ENCODE results near the gene MYO5B. TPM values are rescaled to one million over a fixed set of nuclear protein-coding genes. Genes with fewer than 3 reads are reported as not detected.

MYO5B gene
- total and polyA plus RNA-seq, 10 of the 15 experiments (the other 5 are each of a cell fraction or from before 2014, with no cell fraction given) = 2.5 to 4.5 (median 3.3) TPM

DNA sequence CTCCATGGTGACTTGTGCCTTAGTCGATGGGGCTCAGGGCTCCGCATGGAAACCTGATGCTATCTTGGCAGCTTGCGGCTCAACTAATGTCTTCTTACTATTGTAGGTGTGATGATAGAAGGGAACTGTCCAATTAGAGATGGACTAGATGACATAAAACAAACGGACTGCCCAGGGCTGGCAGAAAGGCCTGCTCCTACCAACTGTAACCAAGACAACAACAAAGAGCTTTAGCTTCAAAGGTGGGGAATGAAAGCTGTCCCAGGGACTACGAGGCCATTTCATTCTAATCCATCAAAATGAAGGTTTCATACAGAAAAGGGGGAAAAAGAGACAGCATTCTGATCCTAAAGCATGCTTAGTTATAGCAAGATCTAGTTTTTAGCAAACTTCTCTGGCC lies 194.7 kb downstream of the MYO5B start:
- ATAC-seq (no peak), DNase-seq (ENCODE audit: low read depth, low spot score) (no peak), FAIRE-seq (no peak)
- Histone ChIP-seq H3K36me3 (ENCODE audit: control insufficient read depth in 2 of 2, insufficient read depth in 2 of 2, low read length in 1 of 2) (no peaks in the 10 kb centered on the region), H3K4me3 (no peak overlapping the region), H3K4me1 (ENCODE audit: control insufficient read depth, insufficient read depth, low read length) (no peaks in the 10 kb centered on the region), H3K79me2 (ENCODE audit: control insufficient read depth, insufficient read depth, low read length) (no peaks in the 10 kb centered on the region), H3K9ac (ENCODE audit: control insufficient read depth, insufficient read depth, low read length) (no peak overlapping the region), H2AFZ (ENCODE audit: control insufficient read depth, low read depth, low read length) (no peak overlapping the region), H3K9me3 (replicated peaks; ENCODE audit: control insufficient read depth, insufficient read depth, low read length) (no peaks in the 10 kb centered on the region), H3K27ac (ENCODE audit: control insufficient read depth, insufficient read depth) (no peak overlapping the region), H3K27me3 (replicated peaks in 1 of 2; ENCODE audit: control insufficient read depth in 2 of 2, insufficient read depth in 2 of 2, low read length in 1 of 2) (no peaks in the 10 kb centered on the region; a peak in 1 of 4 replicates), H4K20me1 (ENCODE audit: control insufficient read depth, insufficient read depth) (no peaks in the 10 kb centered on the region), H3K4me2 (ENCODE audit: control insufficient read depth, insufficient read depth) (no peak overlapping the region)
- ChIA-PET SMC1A (ENCODE audit: uncharacterized antibody, unreplicated experiment) (interaction anchor here (0.9 to 1.1 kb wide), 2 partner anchors 32 to 357 kb away, joined by 3 read pairs; no protein-coding TSS in a partner anchor), RAD21 (ENCODE audit: unreplicated experiment) (no interaction called here), CTCF (no interaction called here), POLR2A (no interaction called here)
- intact Hi-C loops (cut with micrococcal nuclease; ENCODE audit: unreplicated experiment) = no loop called here
- WGBS (ENCODE audit: insufficient coverage, insufficient replicate concordance, low lambda C conversion rate, missing lambda C conversion rate) = 33% methylated on average over 5 of the region's 5 CpGs
- BruUV-seq (replicated peaks) = no TSS peak
- in situ Hi-C loops (cut with MboI) = loop anchor here (10.0 kb wide), 1 partner anchor 435 kb away; no protein-coding TSS in a partner anchor
- TF ChIP-seq STAT1 (conservative IDR thresholded peaks at IDR 0.05) = no peak
- TF ChIP-seq CBX5 (IDR thresholded peaks at IDR 0.05; ENCODE audit: low read depth) = no peak
- no peak for TF ChIP-seq CHD1 (IDR thresholded peaks at IDR 0.05; ENCODE audit: low read depth, low read length)
- TF ChIP-seq, protein P1, sequence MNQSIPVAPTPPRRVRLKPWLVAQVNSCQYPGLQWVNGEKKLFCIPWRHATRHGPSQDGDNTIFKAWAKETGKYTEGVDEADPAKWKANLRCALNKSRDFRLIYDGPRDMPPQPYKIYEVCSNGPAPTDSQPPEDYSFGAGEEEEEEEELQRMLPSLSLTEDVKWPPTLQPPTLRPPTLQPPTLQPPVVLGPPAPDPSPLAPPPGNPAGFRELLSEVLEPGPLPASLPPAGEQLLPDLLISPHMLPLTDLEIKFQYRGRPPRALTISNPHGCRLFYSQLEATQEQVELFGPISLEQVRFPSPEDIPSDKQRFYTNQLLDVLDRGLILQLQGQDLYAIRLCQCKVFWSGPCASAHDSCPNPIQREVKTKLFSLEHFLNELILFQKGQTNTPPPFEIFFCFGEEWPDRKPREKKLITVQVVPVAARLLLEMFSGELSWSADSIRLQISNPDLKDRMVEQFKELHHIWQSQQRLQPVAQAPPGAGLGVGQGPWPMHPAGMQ (IDR thresholded peaks at IDR 0.05; ENCODE audit: borderline replicate concordance) = no peak
- no peak for TF ChIP-seq BCLAF1 (IDR thresholded peaks at IDR 0.05)
- TF ChIP-seq POLR2A (IDR thresholded peaks at IDR 0.05; ENCODE audit: low read depth, low read length) = no peak
- no peak for TF ChIP-seq ZNF217 (IDR thresholded peaks at IDR 0.05)
- no peak for TF ChIP-seq EGR1 (IDR thresholded peaks at IDR 0.05; ENCODE audit: borderline replicate concordance in 1 of 2, low read depth in 2 of 2, low read length in 2 of 2)
- no peak for TF ChIP-seq ZNF592 (IDR thresholded peaks at IDR 0.05)
- no peak for TF ChIP-seq ZNF207 (IDR thresholded peaks at IDR 0.05; ENCODE audit: borderline replicate concordance)
- TF ChIP-seq EZH2 (IDR thresholded peaks at IDR 0.05; ENCODE audit: borderline replicate concordance, control insufficient read depth, low read depth, low read length) = no peak
- no peak for TF ChIP-seq ZBTB4 (CRISPR knock-in tag; IDR thresholded peaks at IDR 0.05)
- no peak for TF ChIP-seq SREBF1 (IDR thresholded peaks at IDR 0.05; ENCODE audit: low read length)
